ENCODE data around the gene ACOT8.

DNA sequence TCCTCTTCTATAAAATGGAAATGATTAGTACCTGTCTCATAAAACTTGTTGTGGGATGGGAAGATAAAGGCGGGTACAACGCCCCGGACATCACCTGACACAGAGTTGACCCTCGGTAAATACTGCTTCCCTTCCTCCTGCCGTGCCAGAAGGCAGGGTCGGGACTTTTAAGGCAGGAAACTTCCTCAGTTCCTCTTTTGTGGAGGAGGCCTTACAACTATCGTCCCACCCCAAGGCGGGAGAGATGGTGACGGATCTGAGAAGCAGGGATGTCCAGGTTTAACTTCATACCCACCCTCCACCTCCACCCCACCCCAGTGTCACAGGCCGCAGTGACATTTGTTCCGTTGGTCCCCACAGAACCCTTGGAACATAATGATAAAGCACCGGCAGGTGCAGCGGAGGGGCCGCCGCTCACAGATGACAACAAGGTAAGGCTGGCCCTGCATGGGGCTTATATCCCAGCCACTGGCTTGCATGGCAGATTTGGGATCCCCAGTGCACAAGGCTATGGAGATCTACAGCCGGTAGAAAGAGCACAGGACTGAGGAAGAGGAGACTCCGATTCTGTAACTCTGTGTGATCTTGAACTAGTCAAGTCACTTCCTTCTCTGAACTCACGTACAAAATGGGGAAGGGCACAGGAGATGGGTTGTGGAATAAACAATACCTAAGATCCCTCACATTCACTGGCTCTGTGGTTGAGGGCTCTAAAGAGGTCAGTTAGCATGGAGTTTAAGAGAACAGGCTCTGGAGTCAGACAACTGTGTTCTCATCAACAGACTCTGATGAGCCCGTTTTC, 64.7 kb downstream of the ACOT8 start:
- TF ChIP-seq EP300 (IDR thresholded peaks at IDR 0.05): no peak
- TF ChIP-seq, protein P1, sequence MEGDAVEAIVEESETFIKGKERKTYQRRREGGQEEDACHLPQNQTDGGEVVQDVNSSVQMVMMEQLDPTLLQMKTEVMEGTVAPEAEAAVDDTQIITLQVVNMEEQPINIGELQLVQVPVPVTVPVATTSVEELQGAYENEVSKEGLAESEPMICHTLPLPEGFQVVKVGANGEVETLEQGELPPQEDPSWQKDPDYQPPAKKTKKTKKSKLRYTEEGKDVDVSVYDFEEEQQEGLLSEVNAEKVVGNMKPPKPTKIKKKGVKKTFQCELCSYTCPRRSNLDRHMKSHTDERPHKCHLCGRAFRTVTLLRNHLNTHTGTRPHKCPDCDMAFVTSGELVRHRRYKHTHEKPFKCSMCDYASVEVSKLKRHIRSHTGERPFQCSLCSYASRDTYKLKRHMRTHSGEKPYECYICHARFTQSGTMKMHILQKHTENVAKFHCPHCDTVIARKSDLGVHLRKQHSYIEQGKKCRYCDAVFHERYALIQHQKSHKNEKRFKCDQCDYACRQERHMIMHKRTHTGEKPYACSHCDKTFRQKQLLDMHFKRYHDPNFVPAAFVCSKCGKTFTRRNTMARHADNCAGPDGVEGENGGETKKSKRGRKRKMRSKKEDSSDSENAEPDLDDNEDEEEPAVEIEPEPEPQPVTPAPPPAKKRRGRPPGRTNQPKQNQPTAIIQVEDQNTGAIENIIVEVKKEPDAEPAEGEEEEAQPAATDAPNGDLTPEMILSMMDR (IDR thresholded peaks at IDR 0.05): no peak
- no peak for TF ChIP-seq POLR2AphosphoS5 (IDR thresholded peaks at IDR 0.05)
- no peak for TF ChIP-seq POLR2A (IDR thresholded peaks at IDR 0.05)
